GM23338 (cell line): Measurements from ENCODE around the gene TAF7. TPM values are rescaled to one million over a fixed set of nuclear protein-coding genes. Genes with fewer than 3 reads are reported as not detected.

Experiments
- ATAC-seq: fragments of 200-7000 bp; cut with Tn5 transposase; 3 replicates; pipeline ENCODE4 v1.9.1; 2020
- DNase-seq: peaks from one replicate; pipeline ENCODE4 v3.0.0-alpha.2; 2015; ENCODE audit warnings: low spot score
- H2AFZ ChIP-seq: fragments of 200-600 bp; sonication (generic); 2 replicates; pipeline ENCODE4 v1.8.0; 2016; ENCODE audit warnings: antibody characterized with exemption, mild to moderate bottlenecking, moderate library complexity
- H3F3A ChIP-seq: fragments of 200-600 bp; sonication (generic); replicated peaks from 2 replicates; pipeline ENCODE4 v1.8.0; 2017; ENCODE audit warnings: antibody characterized with exemption, mixed run types, low read depth
- H3K27ac ChIP-seq: fragments of 200-600 bp; sonication (generic); 2 replicates; pipeline ENCODE4 v1.6.1; 2016; ENCODE audit warnings: low read depth
- H3K27me3 ChIP-seq: fragments of 200-600 bp; sonication (generic); 2 replicates; pipeline ENCODE4 v1.8.0; 2016; ENCODE audit warnings: mild to moderate bottlenecking, mixed run types, moderate library complexity; ENCODE audit not compliant: insufficient read depth
- H3K36me3 ChIP-seq: fragments of 200-600 bp; sonication (generic); 2 replicates; pipeline ENCODE4 v1.8.0; 2016; ENCODE audit warnings: mild to moderate bottlenecking; ENCODE audit not compliant: insufficient read depth
- H3K4me1 ChIP-seq: fragments of 200-600 bp; sonication (generic); 2 replicates; pipeline ENCODE4 v1.8.0; 2016; ENCODE audit warnings: mild to moderate bottlenecking, moderate library complexity; ENCODE audit not compliant: insufficient read depth
- H3K4me2 ChIP-seq: fragments of 200-600 bp; sonication (generic); 2 replicates; pipeline ENCODE4 v1.7.1; 2017; ENCODE audit warnings: mixed run types
- H3K4me3 ChIP-seq: fragments of 200-600 bp; sonication (generic); 2 replicates; pipeline ENCODE4 v1.6.1; 2016; ENCODE audit warnings: mixed run types
- H3K79me2 ChIP-seq: fragments of 200-600 bp; sonication (generic); replicated peaks from 2 replicates; pipeline ENCODE4 v1.8.0; 2017; ENCODE audit warnings: mild to moderate bottlenecking; ENCODE audit not compliant: insufficient read depth
- H3K9me2 ChIP-seq: fragments of 200-600 bp; sonication (generic); 2 replicates; pipeline ENCODE4 v1.8.0; 2017; ENCODE audit not compliant: insufficient read depth
- H4K20me1 ChIP-seq: fragments of 200-600 bp; sonication (generic); replicated peaks from 2 replicates; pipeline ENCODE4 v1.8.0; 2017; ENCODE audit warnings: mild to moderate bottlenecking; ENCODE audit not compliant: insufficient read depth
- H3K27ac Mint-ChIP-seq: 2 replicates; pipeline ENCODE4 v1.8.0; 2020; ENCODE audit warnings: inconsistent platforms, mild to moderate bottlenecking, moderate library complexity, mixed read lengths
- H3K27me3 Mint-ChIP-seq: 3 replicates; pipeline ENCODE4 v1.8.0; 2022; ENCODE audit warnings: low read depth, mild to moderate bottlenecking, moderate library complexity, mixed read lengths, inconsistent platforms; ENCODE audit not compliant: insufficient read depth, poor library complexity
- H3K36me3 Mint-ChIP-seq: 3 replicates; pipeline ENCODE4 v1.8.0; 2021; ENCODE audit warnings: low read depth, mild to moderate bottlenecking, inconsistent platforms, moderate library complexity, mixed read lengths
- H3K4me1 Mint-ChIP-seq: 3 replicates; pipeline ENCODE4 v1.8.0; 2020; ENCODE audit warnings: mild to moderate bottlenecking, inconsistent platforms, mixed read lengths
- H3K4me3 Mint-ChIP-seq: 3 replicates; pipeline ENCODE4 v1.8.0; 2021; ENCODE audit warnings: moderate library complexity, mild to moderate bottlenecking, inconsistent platforms, mixed read lengths
- H3K9me3 Mint-ChIP-seq: 3 replicates; pipeline ENCODE4 v1.8.0; 2020; ENCODE audit warnings: moderate library complexity, mild to moderate bottlenecking, inconsistent platforms, mixed read lengths
- CREB1 ChIP-seq: fragments of 250-450 bp; sonication (Bioruptor Pico); IDR thresholded peaks from 2 replicates; pipeline ENCODE4 v1.5.0; 2020; ENCODE audit warnings: low read depth, mild to moderate bottlenecking, moderate library complexity
- EZH2 ChIP-seq: fragments of 200-600 bp; sonication (generic); IDR thresholded peaks from one replicate; pipeline ENCODE4 v1.8.0; 2017; ENCODE audit warnings: antibody characterized with exemption, mild to moderate bottlenecking, low read depth; ENCODE audit not compliant: unreplicated experiment
- EZH2phosphoT487 ChIP-seq: fragments of 200-600 bp; sonication (generic); IDR thresholded peaks from one replicate; pipeline ENCODE4 v1.8.1; 2018; ENCODE audit warnings: antibody characterized with exemption; ENCODE audit not compliant: unreplicated experiment
- JUNB ChIP-seq: IDR thresholded peaks from one replicate; pipeline ENCODE4 v1.6.1; 2016; ENCODE audit warnings: antibody characterized with exemption; ENCODE audit not compliant: unreplicated experiment
- NANOG ChIP-seq: IDR thresholded peaks from 2 replicates; pipeline ENCODE4 v1.6.1; 2016; ENCODE audit warnings: antibody characterized with exemption, borderline replicate concordance
- POLR2AphosphoS5 ChIP-seq: IDR thresholded peaks from 2 replicates; pipeline ENCODE4 v1.6.1; 2016; ENCODE audit warnings: antibody characterized with exemption, low read depth
- STAT1 ChIP-seq: IDR thresholded peaks from one replicate; pipeline ENCODE4 v1.6.1; 2016; ENCODE audit warnings: antibody characterized with exemption; ENCODE audit not compliant: unreplicated experiment
- ZNF114 ChIP-seq: fragments of 250-450 bp; sonication (Bioruptor Pico); IDR thresholded peaks from 2 replicates; pipeline ENCODE4 v1.5.0; 2020; ENCODE audit warnings: mild to moderate bottlenecking, moderate library complexity
- ZNF331 ChIP-seq: fragments of 250-450 bp; sonication (Bioruptor Pico); IDR thresholded peaks from 2 replicates; pipeline ENCODE4 v1.5.0; 2020; ENCODE audit warnings: low read depth, mild to moderate bottlenecking, moderate library complexity
- polyA plus RNA-seq: library from polyadenylated mRNA; unstranded; fragments of >200 nt; fragmentation: Nextera tagmentation; extraction: Ambion mirVana; gene quantifications from 2 replicates; pipeline ENCODE4 v1.2.1, GENCODE V29; 2016
- total RNA-seq: library from RNA; depleted of rRNA; stranded (reverse); fragments of >200 nt; shearing (Covaris generic); gene quantifications from 2 replicates; pipeline ENCODE4 v1.2.3, GENCODE V29; 2014
- TF ChIP-seq, protein P1 (sequence below): IDR thresholded peaks from one replicate; pipeline ENCODE4 v1.6.1; 2018; ENCODE audit warnings: antibody characterized with exemption; ENCODE audit not compliant: unreplicated experiment
- TF ChIP-seq, protein P2 (sequence below), 2 experiments: fragments of 200-600 bp in 1 of 2; sonication (generic) in 1 of 2; conservative IDR thresholded peaks; 2 replicates each; pipeline versions ENCODE4 v1.5.1 to v1.6.1; 2016 to 2017; ENCODE audit warnings: antibody characterized with exemption in 2 of 2, low read depth in 2 of 2, mild to moderate bottlenecking in 2 of 2, moderate library complexity in 1 of 2
- TF ChIP-seq, protein P3 (sequence below): IDR thresholded peaks from 2 replicates; pipeline ENCODE4 v1.6.1; 2016; ENCODE audit warnings: antibody characterized with exemption
- TF ChIP-seq, protein P4 (sequence below): fragments of 250-450 bp; sonication (Bioruptor Pico); IDR thresholded peaks from 2 replicates; pipeline ENCODE4 v1.5.0; 2020; ENCODE audit warnings: mild to moderate bottlenecking, moderate library complexity

The TAF7 gene
- total and polyA plus RNA-seq, 2 experiments from 2014 or later: 92.0 to 217 TPM

DNA sequence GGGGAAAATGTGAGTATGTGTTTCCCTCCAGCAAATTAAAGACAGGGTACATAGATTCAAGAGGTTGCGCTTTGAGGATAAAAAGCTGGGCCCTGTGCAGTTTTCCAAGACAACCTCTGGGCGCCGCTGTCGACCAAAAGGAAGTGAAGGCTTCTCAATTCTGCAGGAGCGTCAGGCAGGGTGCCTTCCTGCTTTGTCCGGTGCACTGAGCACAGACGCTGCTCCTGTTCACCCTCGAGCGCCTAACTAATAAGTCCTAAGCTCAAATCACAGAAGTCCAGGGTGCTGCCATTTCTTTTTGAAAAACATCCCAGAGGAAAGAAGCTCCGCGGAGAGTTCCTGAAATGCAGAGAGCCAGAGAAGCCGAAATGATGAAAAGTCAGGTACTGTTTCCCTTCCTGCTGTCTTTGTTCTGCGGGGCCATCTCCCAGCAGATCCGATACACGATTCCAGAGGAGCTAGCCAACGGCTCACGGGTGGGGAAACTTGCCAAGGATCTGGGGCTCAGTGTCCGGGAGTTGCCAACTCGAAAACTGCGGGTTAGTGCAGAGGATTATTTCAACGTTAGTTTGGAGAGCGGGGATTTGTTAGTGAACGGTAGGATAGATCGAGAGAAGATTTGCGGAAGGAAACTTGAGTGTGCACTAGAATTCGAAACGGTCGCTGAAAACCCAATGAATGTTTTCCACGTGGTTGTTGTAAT is 29.5 kb upstream of the TAF7 start, which contains the start of gene PCDHGB1:
Gene PCDHGB1, plus strand, starts transcription at position 183 of the 703 bp plus-strand sequence. Its CDS starts 162 bp downstream, at position 345.
- no peak within 1 kb of the TSS for H3K27ac Mint-ChIP-seq
- H3K4me3 Mint-ChIP-seq: peak within 1 kb of the TSS; percentile 65
- Histone ChIP-seq H3K27me3 (no peaks in the 10 kb centered on the region), H3K27ac (no peak within 1 kb of the TSS), H3K4me1 (no peaks in the 10 kb centered on the region), H2AFZ (peak within 1 kb of the TSS; percentile 58), H3K4me2 (peak within 1 kb of the TSS; percentile 69), H3K36me3 (no peaks in the 10 kb centered on the region), H3K4me3 (peak within 1 kb of the TSS; percentile 47), H4K20me1 (no peaks in the 10 kb centered on the region), H3F3A (0 out of 2 replicates have a peak, but pooled peaks cover 3% of the 10 kb centered on the region), H3K9me2 (no peaks in the 10 kb centered on the region), H3K79me2 (no peaks in the 10 kb centered on the region)
- ATAC-seq: peak; percentile 93
- H3K4me1 Mint-ChIP-seq: peaks cover 2% of the 10 kb centered on the region; the same call in 2 of the 3 replicates
- peaks cover 64% of the 10 kb centered on the region for H3K9me3 Mint-ChIP-seq
- DNase-seq: peak; percentile 95
- H3K27me3 Mint-ChIP-seq: peaks cover 7% of the 10 kb centered on the region
- TF ChIP-seq JUNB (no peak), NANOG (no peak), CREB1 (no peak), EZH2 (no peak), ZNF114 (CRISPR knock-in tag) (no peak), STAT1 (no peak), POLR2AphosphoS5 (peak; percentile 53), ZNF331 (CRISPR knock-in tag) (no peak), EZH2phosphoT487 (no peak)
- TF ChIP-seq, protein P1, sequence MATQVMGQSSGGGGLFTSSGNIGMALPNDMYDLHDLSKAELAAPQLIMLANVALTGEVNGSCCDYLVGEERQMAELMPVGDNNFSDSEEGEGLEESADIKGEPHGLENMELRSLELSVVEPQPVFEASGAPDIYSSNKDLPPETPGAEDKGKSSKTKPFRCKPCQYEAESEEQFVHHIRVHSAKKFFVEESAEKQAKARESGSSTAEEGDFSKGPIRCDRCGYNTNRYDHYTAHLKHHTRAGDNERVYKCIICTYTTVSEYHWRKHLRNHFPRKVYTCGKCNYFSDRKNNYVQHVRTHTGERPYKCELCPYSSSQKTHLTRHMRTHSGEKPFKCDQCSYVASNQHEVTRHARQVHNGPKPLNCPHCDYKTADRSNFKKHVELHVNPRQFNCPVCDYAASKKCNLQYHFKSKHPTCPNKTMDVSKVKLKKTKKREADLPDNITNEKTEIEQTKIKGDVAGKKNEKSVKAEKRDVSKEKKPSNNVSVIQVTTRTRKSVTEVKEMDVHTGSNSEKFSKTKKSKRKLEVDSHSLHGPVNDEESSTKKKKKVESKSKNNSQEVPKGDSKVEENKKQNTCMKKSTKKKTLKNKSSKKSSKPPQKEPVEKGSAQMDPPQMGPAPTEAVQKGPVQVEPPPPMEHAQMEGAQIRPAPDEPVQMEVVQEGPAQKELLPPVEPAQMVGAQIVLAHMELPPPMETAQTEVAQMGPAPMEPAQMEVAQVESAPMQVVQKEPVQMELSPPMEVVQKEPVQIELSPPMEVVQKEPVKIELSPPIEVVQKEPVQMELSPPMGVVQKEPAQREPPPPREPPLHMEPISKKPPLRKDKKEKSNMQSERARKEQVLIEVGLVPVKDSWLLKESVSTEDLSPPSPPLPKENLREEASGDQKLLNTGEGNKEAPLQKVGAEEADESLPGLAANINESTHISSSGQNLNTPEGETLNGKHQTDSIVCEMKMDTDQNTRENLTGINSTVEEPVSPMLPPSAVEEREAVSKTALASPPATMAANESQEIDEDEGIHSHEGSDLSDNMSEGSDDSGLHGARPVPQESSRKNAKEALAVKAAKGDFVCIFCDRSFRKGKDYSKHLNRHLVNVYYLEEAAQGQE: no peak
- TF ChIP-seq, protein P2, sequence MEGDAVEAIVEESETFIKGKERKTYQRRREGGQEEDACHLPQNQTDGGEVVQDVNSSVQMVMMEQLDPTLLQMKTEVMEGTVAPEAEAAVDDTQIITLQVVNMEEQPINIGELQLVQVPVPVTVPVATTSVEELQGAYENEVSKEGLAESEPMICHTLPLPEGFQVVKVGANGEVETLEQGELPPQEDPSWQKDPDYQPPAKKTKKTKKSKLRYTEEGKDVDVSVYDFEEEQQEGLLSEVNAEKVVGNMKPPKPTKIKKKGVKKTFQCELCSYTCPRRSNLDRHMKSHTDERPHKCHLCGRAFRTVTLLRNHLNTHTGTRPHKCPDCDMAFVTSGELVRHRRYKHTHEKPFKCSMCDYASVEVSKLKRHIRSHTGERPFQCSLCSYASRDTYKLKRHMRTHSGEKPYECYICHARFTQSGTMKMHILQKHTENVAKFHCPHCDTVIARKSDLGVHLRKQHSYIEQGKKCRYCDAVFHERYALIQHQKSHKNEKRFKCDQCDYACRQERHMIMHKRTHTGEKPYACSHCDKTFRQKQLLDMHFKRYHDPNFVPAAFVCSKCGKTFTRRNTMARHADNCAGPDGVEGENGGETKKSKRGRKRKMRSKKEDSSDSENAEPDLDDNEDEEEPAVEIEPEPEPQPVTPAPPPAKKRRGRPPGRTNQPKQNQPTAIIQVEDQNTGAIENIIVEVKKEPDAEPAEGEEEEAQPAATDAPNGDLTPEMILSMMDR (conservative IDR thresholded peaks at IDR 0.05; ENCODE audit: low read depth in 2 of 2): peak; percentile 77 to 81
- TF ChIP-seq, protein P3, sequence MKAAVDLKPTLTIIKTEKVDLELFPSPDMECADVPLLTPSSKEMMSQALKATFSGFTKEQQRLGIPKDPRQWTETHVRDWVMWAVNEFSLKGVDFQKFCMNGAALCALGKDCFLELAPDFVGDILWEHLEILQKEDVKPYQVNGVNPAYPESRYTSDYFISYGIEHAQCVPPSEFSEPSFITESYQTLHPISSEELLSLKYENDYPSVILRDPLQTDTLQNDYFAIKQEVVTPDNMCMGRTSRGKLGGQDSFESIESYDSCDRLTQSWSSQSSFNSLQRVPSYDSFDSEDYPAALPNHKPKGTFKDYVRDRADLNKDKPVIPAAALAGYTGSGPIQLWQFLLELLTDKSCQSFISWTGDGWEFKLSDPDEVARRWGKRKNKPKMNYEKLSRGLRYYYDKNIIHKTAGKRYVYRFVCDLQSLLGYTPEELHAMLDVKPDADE: no peak
- TF ChIP-seq, protein P4, sequence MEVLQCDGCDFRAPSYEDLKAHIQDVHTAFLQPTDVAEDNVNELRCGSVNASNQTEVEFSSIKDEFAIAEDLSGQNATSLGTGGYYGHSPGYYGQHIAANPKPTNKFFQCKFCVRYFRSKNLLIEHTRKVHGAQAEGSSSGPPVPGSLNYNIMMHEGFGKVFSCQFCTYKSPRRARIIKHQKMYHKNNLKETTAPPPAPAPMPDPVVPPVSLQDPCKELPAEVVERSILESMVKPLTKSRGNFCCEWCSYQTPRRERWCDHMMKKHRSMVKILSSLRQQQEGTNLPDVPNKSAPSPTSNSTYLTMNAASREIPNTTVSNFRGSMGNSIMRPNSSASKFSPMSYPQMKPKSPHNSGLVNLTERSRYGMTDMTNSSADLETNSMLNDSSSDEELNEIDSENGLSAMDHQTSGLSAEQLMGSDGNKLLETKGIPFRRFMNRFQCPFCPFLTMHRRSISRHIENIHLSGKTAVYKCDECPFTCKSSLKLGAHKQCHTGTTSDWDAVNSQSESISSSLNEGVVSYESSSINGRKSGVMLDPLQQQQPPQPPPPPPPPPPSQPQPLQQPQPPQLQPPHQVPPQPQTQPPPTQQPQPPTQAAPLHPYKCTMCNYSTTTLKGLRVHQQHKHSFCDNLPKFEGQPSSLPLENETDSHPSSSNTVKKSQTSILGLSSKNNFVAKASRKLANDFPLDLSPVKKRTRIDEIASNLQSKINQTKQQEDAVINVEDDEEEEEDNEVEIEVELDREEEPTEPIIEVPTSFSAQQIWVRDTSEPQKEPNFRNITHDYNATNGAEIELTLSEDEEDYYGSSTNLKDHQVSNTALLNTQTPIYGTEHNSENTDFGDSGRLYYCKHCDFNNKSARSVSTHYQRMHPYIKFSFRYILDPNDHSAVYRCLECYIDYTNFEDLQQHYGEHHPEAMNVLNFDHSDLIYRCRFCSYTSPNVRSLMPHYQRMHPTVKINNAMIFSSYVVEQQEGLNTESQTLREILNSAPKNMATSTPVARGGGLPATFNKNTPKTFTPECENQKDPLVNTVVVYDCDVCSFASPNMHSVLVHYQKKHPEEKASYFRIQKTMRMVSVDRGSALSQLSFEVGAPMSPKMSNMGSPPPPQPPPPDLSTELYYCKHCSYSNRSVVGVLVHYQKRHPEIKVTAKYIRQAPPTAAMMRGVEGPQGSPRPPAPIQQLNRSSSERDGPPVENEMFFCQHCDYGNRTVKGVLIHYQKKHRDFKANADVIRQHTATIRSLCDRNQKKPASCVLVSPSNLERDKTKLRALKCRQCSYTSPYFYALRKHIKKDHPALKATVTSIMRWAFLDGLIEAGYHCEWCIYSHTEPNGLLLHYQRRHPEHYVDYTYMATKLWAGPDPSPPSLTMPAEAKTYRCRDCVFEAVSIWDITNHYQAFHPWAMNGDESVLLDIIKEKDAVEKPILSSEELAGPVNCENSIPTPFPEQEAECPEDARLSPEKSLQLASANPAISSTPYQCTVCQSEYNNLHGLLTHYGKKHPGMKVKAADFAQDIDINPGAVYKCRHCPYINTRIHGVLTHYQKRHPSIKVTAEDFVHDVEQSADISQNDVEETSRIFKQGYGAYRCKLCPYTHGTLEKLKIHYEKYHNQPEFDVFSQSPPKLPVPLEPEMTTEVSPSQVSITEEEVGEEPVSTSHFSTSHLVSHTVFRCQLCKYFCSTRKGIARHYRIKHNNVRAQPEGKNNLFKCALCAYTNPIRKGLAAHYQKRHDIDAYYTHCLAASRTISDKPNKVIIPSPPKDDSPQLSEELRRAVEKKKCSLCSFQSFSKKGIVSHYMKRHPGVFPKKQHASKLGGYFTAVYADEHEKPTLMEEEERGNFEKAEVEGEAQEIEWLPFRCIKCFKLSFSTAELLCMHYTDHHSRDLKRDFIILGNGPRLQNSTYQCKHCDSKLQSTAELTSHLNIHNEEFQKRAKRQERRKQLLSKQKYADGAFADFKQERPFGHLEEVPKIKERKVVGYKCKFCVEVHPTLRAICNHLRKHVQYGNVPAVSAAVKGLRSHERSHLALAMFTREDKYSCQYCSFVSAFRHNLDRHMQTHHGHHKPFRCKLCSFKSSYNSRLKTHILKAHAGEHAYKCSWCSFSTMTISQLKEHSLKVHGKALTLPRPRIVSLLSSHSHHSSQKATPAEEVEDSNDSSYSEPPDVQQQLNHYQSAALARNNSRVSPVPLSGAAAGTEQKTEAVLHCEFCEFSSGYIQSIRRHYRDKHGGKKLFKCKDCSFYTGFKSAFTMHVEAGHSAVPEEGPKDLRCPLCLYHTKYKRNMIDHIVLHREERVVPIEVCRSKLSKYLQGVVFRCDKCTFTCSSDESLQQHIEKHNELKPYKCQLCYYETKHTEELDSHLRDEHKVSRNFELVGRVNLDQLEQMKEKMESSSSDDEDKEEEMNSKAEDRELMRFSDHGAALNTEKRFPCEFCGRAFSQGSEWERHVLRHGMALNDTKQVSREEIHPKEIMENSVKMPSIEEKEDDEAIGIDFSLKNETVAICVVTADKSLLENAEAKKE (CRISPR knock-in tag): no peak
- peaks cover 53% of the 10 kb centered on the region for H3K36me3 Mint-ChIP-seq
